B cell (primary cell): ENCODE data around the gene RPL13A. TPM values are rescaled to one million over a fixed set of nuclear protein-coding genes. Genes with fewer than 3 reads are reported as not detected.

Source experiments
- ATAC-seq: fragments of 200-7000 bp; cut with Tn5 transposase; one replicate; pipeline ENCODE4 v1.10.0; 2021; ENCODE audit warnings: low read depth, mild to moderate bottlenecking, moderate number of reproducible peaks, moderate library complexity
- CTCF ChIA-PET: fragments of 350-600 bp; sonication (Branson Sonifier 250); formaldehyde crosslinking; loops from one replicate; lab custom pipeline; 2021; ENCODE audit warnings: antibody characterized with exemption, inconsistent platforms; lab: Charles Lee
- POLR2A ChIA-PET: fragments of 350-600 bp; sonication (Branson Sonifier 250); formaldehyde crosslinking; loops from one replicate; lab custom pipeline; 2021; ENCODE audit warnings: antibody characterized with exemption; lab: Charles Lee
- DNase-seq: peaks from one replicate; pipeline ENCODE4 v3.0.0; 2013
- H2AFZ ChIP-seq: 2 replicates; pipeline ENCODE4 v1.6.1; 2012; ENCODE audit warnings: mild to moderate bottlenecking, low read depth, low read length; ENCODE audit not compliant: insufficient read depth, poor library complexity, severe bottlenecking
- H3K27ac ChIP-seq, 2 donors: 1 replicate in 1 of 2; 2 replicates in 1 of 2; pipeline ENCODE4 v1.5.1; 2012 to 2013; ENCODE audit warnings: low read length in 2 of 2, mild to moderate bottlenecking in 2 of 2, moderate library complexity in 1 of 2
- H3K27me3 ChIP-seq, 4 experiments: fragments of 200-600 bp in 1 of 4; sonication (generic) in 1 of 4; replicated peaks in 1 of 4; 1 replicate in 2 of 4; 2 replicates in 2 of 4; pipeline versions ENCODE4 v1.6.1 to v1.7.0; 2013 to 2016; ENCODE audit warnings: low read length in 3 of 4, mild to moderate bottlenecking in 2 of 4, mixed read lengths in 1 of 4, moderate library complexity in 1 of 4; ENCODE audit not compliant: insufficient read depth in 4 of 4, control insufficient read depth in 3 of 4; ENCODE audit errors: control extremely low read depth in 1 of 4
- H3K36me3 ChIP-seq, 2 experiments: replicated peaks in 1 of 2; 1 replicate in 1 of 2; 2 replicates in 1 of 2; pipeline versions ENCODE4 v1.6.1 to v1.7.1; 2013; ENCODE audit warnings: low read length in 1 of 2; ENCODE audit not compliant: insufficient read depth in 2 of 2, control insufficient read depth in 1 of 2; ENCODE audit errors: control extremely low read depth in 1 of 2, extremely low read depth in 1 of 2
- H3K4me1 ChIP-seq, 2 donors: fragments of 200-600 bp in 1 of 2; sonication (generic) in 1 of 2; 1 replicate in 1 of 2; 2 replicates in 1 of 2; pipeline versions ENCODE4 v1.5.1 to v1.6.1; 2013 to 2017; ENCODE audit warnings: low read length in 2 of 2; ENCODE audit not compliant: control insufficient read depth in 2 of 2, insufficient read depth in 2 of 2
- H3K4me2 ChIP-seq: replicated peaks from 2 replicates; pipeline ENCODE3; 2012; ENCODE audit warnings: mild to moderate bottlenecking, low read depth, low read length; ENCODE audit not compliant: poor library complexity, severe bottlenecking
- H3K4me3 ChIP-seq, 5 experiments: fragments of 200-600 bp in 1 of 5; sonication (generic) in 1 of 5; 1 replicate in 3 of 5; 2 replicates in 2 of 5; pipeline versions ENCODE4 v1.5.1 to v1.7.0; 2011 to 2016; ENCODE audit warnings: low read length in 4 of 5, mild to moderate bottlenecking in 4 of 5, low read depth in 2 of 5, control low read depth in 1 of 5, moderate library complexity in 1 of 5; ENCODE audit not compliant: insufficient read depth in 1 of 5; ENCODE audit errors: control extremely low read depth in 1 of 5, extremely low read depth in 1 of 5
- H3K79me2 ChIP-seq: fragments of 200-600 bp; sonication (generic); one replicate; pipeline ENCODE4 v1.6.0; 2016; ENCODE audit warnings: low read length; ENCODE audit not compliant: control insufficient read depth, insufficient read depth
- H3K9ac ChIP-seq: fragments of 200-600 bp; sonication (generic); 2 replicates; pipeline ENCODE4 v1.6.1; 2017; ENCODE audit warnings: mild to moderate bottlenecking, low read length, moderate library complexity
- H3K9me3 ChIP-seq, 3 donors: one replicate each; pipeline versions ENCODE4 v1.6.1 to v1.7.1; 2013; ENCODE audit warnings: low read length in 2 of 3; ENCODE audit not compliant: control insufficient read depth in 2 of 3, insufficient read depth in 1 of 3; ENCODE audit errors: control extremely low read depth in 1 of 3
- H4K20me1 ChIP-seq: 2 replicates; pipeline ENCODE4 v1.6.0; 2012; ENCODE audit warnings: mild to moderate bottlenecking, low read length; ENCODE audit not compliant: insufficient read depth, control insufficient read depth, poor library complexity, severe bottlenecking
- H3K27ac Mint-ChIP-seq: one replicate; pipeline ENCODE4 v1.8.0; 2021; ENCODE audit warnings: mixed read lengths
- H3K27me3 Mint-ChIP-seq: one replicate; pipeline ENCODE4 v1.8.0; 2021; ENCODE audit warnings: mixed read lengths
- H3K4me1 Mint-ChIP-seq: one replicate; pipeline ENCODE4 v1.8.0; 2021; ENCODE audit warnings: mixed read lengths
- H3K4me3 Mint-ChIP-seq: one replicate; pipeline ENCODE4 v1.8.0; 2021; ENCODE audit warnings: mixed read lengths
- H3K9me3 Mint-ChIP-seq: one replicate; pipeline ENCODE4 v1.8.0; 2022; ENCODE audit warnings: mixed read lengths; ENCODE audit not compliant: insufficient read depth
- EZH2 ChIP-seq: IDR thresholded peaks from 2 replicates; pipeline ENCODE4 v1.6.1; 2012; ENCODE audit warnings: borderline replicate concordance, low read depth, mild to moderate bottlenecking, moderate library complexity, low read length; ENCODE audit not compliant: insufficient read depth, poor library complexity, severe bottlenecking
- WGBS: methylation state at CpG from one replicate; pipeline ENCODE4 v1.1.5; 2013; ENCODE audit warnings: missing lambda C conversion rate; ENCODE audit not compliant: insufficient coverage; 5-methylcytosine and 5-hydroxymethylcytosine counted together
- intact Hi-C: fragments of 100-400 bp; cut with micrococcal nuclease; formaldehyde crosslinking; loops from one replicate; pipeline ENCODE4 v1.10.0; 2022
- polyA plus RNA-seq: library from polyadenylated mRNA; depleted of rRNA; stranded (reverse); fragments of >200 nt; gene quantifications from 2 replicates; pipeline ENCODE4 v1.2.3, GENCODE V29; 2012
- total RNA-seq, 2 donors: library from RNA; stranded (reverse); fragments of 120-200 nt in 1 of 2; gene quantifications; 1 replicate in 1 of 2; 2 replicates in 1 of 2; pipeline versions ENCODE4 v1.2.3 to v1.2.4, GENCODE V29; 2013 to 2022
- TF ChIP-seq, protein P1 (sequence below): fragments of 200-600 bp; IDR thresholded peaks from one replicate; pipeline ENCODE4 v1.8.0; 2022; ENCODE audit warnings: antibody characterized with exemption, mild to moderate bottlenecking

RPL13A gene
- total and polyA plus RNA-seq, 2 donors (not counting 1 experiment from before 2014, with no cell fraction given), result 5,457 to 6,298 TPM

DNA sequence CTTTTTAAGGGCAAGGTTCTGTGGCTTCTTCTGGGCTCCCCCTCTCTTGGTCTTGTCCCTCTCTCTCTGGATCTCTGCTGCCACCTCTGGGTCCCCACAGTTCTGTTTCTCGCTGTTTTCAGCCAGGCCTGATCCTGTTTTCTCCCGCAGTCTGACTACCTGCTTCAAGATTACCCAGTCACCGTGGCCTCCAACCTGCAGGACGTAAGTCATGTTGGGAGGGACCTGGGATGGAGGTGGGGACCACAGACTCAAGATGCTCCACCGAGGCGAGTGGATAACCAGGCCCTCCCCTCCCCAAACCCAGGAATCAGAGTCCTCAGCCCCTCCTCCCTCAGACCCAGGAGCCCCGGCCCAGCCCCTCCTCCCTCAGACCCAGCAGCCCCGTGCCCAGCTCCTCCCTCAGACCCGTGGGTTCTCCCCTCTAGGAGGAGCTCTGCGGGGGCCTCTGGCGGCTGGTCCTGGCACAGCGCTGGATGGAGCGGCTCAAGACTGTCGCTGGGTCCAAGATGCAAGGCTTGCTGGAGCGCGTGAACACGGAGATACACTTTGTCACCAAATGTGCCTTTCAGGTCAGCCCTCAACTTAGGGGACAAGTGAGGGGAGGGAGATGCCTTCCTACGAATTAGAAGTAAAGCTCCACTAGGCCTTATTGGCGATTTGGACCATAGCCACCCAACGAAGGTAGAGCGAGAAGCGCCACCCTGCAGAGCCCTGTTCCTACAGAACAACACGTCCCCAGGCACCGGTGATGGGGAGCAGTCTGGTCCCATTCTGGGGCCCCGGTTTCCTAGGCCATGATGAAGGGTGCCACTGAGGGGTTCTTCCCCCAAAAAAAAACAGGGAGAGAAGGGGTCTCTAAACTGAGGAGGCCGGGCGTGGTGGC lies 11.2 kb upstream of the RPL13A start:
- Histone ChIP-seq H4K20me1 (no peaks in the 10 kb centered on the region), H3K36me3 (peaks cover 0 to 3% of the 10 kb centered on the region in 2 experiments), H3K4me3 (no peak overlapping the region), H3K9me3 (no peaks in the 10 kb centered on the region), H3K4me2 (peak overlapping the region; percentile 20), H2AFZ (no peak overlapping the region), H3K79me2 (peaks cover 29% of the 10 kb centered on the region), H3K27ac (peak overlapping the region in 1 of 2 donors; percentile 12), H3K9ac (no peak overlapping the region), H3K4me1 (peaks cover 26 to 51% of the 10 kb centered on the region in 2 donors), H3K27me3 (no peaks in the 10 kb centered on the region)
- peak; percentile 61 for DNase-seq
- H3K4me3 Mint-ChIP-seq, result peak overlapping the region; percentile 50
- 68% methylated on average over 21 of the region's 27 CpGs for WGBS
- ChIA-PET CTCF (interaction anchor here (0.8 to 2.1 kb wide), 12 partner anchors 20 to 250 kb away, joined by 3 to 13 read pairs (median 4); partner anchors contain the start of genes ALDH16A1 and RPS11), POLR2A (interaction anchor here (0.5 to 0.6 kb wide), 2 partner anchors 18 to 34 kb away, joined by 3 to 6 read pairs; no protein-coding TSS in a partner anchor)
- TF ChIP-seq, protein P1, sequence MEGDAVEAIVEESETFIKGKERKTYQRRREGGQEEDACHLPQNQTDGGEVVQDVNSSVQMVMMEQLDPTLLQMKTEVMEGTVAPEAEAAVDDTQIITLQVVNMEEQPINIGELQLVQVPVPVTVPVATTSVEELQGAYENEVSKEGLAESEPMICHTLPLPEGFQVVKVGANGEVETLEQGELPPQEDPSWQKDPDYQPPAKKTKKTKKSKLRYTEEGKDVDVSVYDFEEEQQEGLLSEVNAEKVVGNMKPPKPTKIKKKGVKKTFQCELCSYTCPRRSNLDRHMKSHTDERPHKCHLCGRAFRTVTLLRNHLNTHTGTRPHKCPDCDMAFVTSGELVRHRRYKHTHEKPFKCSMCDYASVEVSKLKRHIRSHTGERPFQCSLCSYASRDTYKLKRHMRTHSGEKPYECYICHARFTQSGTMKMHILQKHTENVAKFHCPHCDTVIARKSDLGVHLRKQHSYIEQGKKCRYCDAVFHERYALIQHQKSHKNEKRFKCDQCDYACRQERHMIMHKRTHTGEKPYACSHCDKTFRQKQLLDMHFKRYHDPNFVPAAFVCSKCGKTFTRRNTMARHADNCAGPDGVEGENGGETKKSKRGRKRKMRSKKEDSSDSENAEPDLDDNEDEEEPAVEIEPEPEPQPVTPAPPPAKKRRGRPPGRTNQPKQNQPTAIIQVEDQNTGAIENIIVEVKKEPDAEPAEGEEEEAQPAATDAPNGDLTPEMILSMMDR, result peak; percentile 50
- no peak for TF ChIP-seq EZH2
- peak; percentile 22 for ATAC-seq
- intact Hi-C loops, result loop anchor here (2.0 to 10.0 kb wide), 2 partner anchors 249 to 841 kb away; partner anchors contain the start of gene DBP
- no peaks in the 10 kb centered on the region for H3K27me3 Mint-ChIP-seq
- peak overlapping the region; percentile 75 for H3K27ac Mint-ChIP-seq
- H3K9me3 Mint-ChIP-seq, result no peaks in the 10 kb centered on the region
- H3K4me1 Mint-ChIP-seq, result peaks cover 40% of the 10 kb centered on the region
